Nephron (organoid): ENCODE results near the gene BRSK2.
"Not testable (repeated sequence)": the region's sequence is repeated elsewhere in the genome, so short reads cannot be mapped to it uniquely, and the experiment has no call there.

Experiments
- H3K27ac Mint-ChIP-seq, 3 experiments: 2 replicates each; pipeline ENCODE4 v1.8.0; 2020; ENCODE audit warnings: mixed read lengths in 3 of 3, mild to moderate bottlenecking in 2 of 3, moderate library complexity in 1 of 3
- H3K27me3 Mint-ChIP-seq: 2 replicates; pipeline ENCODE4 v1.8.0; 2021; ENCODE audit warnings: low read depth, mild to moderate bottlenecking, moderate library complexity, mixed read lengths
- H3K36me3 Mint-ChIP-seq: 2 replicates; pipeline ENCODE4 v1.8.0; 2020; ENCODE audit warnings: low read depth, mixed read lengths
- H3K4me1 Mint-ChIP-seq: 2 replicates; pipeline ENCODE4 v1.8.0; 2020; ENCODE audit warnings: mixed read lengths
- H3K4me3 Mint-ChIP-seq, 3 experiments: 2 replicates each; pipeline ENCODE4 v1.8.0; 2020; ENCODE audit warnings: mild to moderate bottlenecking in 3 of 3, mixed read lengths in 3 of 3, moderate library complexity in 2 of 3
- H3K9me3 Mint-ChIP-seq: 2 replicates; pipeline ENCODE4 v1.8.0; 2020; ENCODE audit warnings: mixed read lengths
- CTCF ChIP-seq, 3 experiments: fragments of 200-600 bp; sonication (generic); IDR thresholded peaks; one replicate each; pipeline ENCODE4 v1.5.0; 2021; ENCODE audit warnings: antibody characterized with exemption in 3 of 3; ENCODE audit not compliant: unreplicated experiment in 3 of 3

BRSK2 gene

GRCh38 chr11:1422481-1422880 lies 32.7 kb downstream of the BRSK2 start:
- Mint-ChIP-seq H3K4me1 (no peaks in the 10 kb centered on the region), H3K4me3 (no peak overlapping the region), H3K27me3 (no peaks in the 10 kb centered on the region), H3K36me3 (peaks cover 8% of the 10 kb centered on the region), H3K27ac (no peak overlapping the region), H3K9me3 (peaks cover 13% of the 10 kb centered on the region)
- TF ChIP-seq CTCF (IDR thresholded peaks at IDR 0.05; ENCODE audit: unreplicated experiment in 3 of 3), result no peak

GRCh38 chr11:1422981-1423380 lies 33.2 kb downstream of the BRSK2 start:
- TF ChIP-seq CTCF (IDR thresholded peaks at IDR 0.05; ENCODE audit: unreplicated experiment in 3 of 3), result no peak
- Mint-ChIP-seq H3K4me1 (no peaks in the 10 kb centered on the region), H3K27ac (no peak overlapping the region), H3K9me3 (peaks cover 13% of the 10 kb centered on the region), H3K27me3 (no peaks in the 10 kb centered on the region), H3K36me3 (peaks cover 8% of the 10 kb centered on the region), H3K4me3 (no peak overlapping the region)

DNA sequence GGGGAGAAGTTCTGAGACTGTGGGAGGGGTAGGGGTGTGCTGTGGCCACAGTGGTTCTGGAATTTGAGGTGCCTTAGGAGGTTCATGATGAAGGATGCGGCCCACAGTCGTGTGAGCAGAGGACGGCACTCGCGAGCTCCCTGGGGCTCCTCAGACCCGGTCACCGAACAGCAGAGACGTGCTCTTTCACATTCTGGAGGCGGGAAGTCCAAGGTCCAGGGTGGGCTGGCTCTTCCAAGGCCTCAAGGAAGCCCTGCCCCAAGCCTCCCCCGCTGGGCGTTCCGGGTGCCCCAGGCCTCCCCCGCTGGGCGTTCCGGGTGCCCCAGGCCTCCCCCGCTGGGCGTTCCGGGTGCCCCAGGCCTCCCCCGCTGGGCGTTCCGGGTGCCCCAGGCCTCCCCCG lies 33.7 kb downstream of the BRSK2 start:
- not testable (repeated sequence) for H3K4me3 Mint-ChIP-seq, H3K27ac Mint-ChIP-seq, H3K36me3 Mint-ChIP-seq, H3K27me3 Mint-ChIP-seq, H3K4me1 Mint-ChIP-seq
- peaks cover 11% of the 10 kb centered on the region for H3K9me3 Mint-ChIP-seq

DNA sequence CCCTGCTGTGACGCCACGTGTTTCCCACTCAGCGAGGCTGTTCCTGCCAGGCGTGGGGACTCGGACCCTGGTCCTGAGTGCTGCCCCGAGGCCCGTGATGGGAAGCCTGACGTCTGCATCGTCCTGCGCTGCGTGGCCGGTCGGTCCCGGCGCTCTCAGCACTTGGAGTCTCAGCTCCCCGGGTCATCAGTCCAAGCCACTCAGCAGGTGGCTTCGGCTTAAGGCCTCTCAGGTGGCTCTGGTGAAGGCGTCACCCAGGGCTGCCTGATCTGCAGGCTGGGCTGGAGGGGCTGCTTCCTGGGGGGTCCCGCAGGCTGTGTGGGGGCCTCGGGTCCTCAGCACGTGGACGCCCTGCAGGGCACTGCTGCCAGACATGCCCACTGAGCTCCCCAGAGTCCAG lies 35.3 kb downstream of the BRSK2 start:
- H3K27me3 Mint-ChIP-seq, result peaks cover 10% of the 10 kb centered on the region
- H3K9me3 Mint-ChIP-seq, result no peaks in the 10 kb centered on the region
- H3K36me3 Mint-ChIP-seq, result no peaks in the 10 kb centered on the region
- no peak for TF ChIP-seq CTCF (IDR thresholded peaks at IDR 0.05; ENCODE audit: unreplicated experiment in 3 of 3)
- H3K27ac Mint-ChIP-seq, result no peak overlapping the region
- H3K4me3 Mint-ChIP-seq, result no peak overlapping the region
- no peaks in the 10 kb centered on the region for H3K4me1 Mint-ChIP-seq

DNA sequence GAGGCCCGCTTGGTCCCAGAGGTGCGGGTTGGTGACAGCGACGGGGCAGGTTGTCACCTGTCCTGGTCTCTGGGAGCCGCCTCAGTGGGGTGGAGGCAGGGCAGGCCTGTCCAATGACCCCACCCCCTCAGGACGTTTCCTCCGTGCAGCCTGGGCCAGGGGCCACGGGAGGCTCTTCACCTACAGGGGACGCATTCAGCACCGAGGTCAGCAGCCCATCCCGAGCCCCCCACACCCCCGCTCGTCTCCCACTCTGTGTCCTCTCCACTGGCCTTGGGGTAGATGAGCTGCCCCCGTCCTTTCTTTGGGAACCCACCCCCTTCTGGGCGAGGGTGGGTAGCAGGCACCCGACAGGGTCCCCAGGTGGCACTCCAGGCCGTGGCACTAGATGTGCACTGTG lies 35.7 kb downstream of the BRSK2 start:
- H3K27me3 Mint-ChIP-seq, result peaks cover 10% of the 10 kb centered on the region
- H3K36me3 Mint-ChIP-seq, result no peaks in the 10 kb centered on the region
- H3K27ac Mint-ChIP-seq, result no peak overlapping the region
- no peak overlapping the region for H3K4me3 Mint-ChIP-seq
- no peak for TF ChIP-seq CTCF (IDR thresholded peaks at IDR 0.05; ENCODE audit: unreplicated experiment in 3 of 3)
- no peaks in the 10 kb centered on the region for H3K4me1 Mint-ChIP-seq
- H3K9me3 Mint-ChIP-seq, result no peaks in the 10 kb centered on the region

- Mint-ChIP-seq H3K4me3 (no peak overlapping the region), H3K27me3 (peaks cover 11% of the 10 kb centered on the region), H3K27ac (no peak overlapping the region), H3K4me1 (no peaks in the 10 kb centered on the region), H3K9me3 (no peaks in the 10 kb centered on the region), H3K36me3 (no peaks in the 10 kb centered on the region)
- no peak for TF ChIP-seq CTCF (IDR thresholded peaks at IDR 0.05; ENCODE audit: unreplicated experiment in 3 of 3)
Measured at GRCh38 chr11:1428762-1429316, 39.1 kb downstream of the BRSK2 start.
